Neural cell (in vitro differentiated cells): ENCODE measurements around the gene ATG14. TPM values are rescaled to one million over a fixed set of nuclear protein-coding genes. Genes with fewer than 3 reads are reported as not detected.
"Not testable (repeated sequence)": the region's sequence is repeated elsewhere in the genome, so short reads cannot be mapped to it uniquely, and the experiment has no call there.

Experiments
- H2AFZ ChIP-seq: fragments of 200-600, 300-800 bp; sonication (generic), shearing (Covaris generic); 2 replicates; pipeline ENCODE4 v1.6.0; 2014; ENCODE audit warnings: low read depth, mild to moderate bottlenecking, antibody characterized with exemption, low read length, moderate library complexity
- H3F3A ChIP-seq: fragments of 200-600 bp; shearing (Covaris generic); 2 replicates; pipeline ENCODE4 v1.6.1; 2016; ENCODE audit warnings: mild to moderate bottlenecking, moderate library complexity, mixed read lengths, antibody characterized with exemption, low read length; ENCODE audit not compliant: insufficient read depth, poor library complexity, severe bottlenecking
- H3K27ac ChIP-seq: fragments of 200-600, 300-800 bp; sonication (generic), shearing (Covaris generic); 2 replicates; pipeline ENCODE4 v1.5.1; 2014; ENCODE audit warnings: mild to moderate bottlenecking, low read length, moderate library complexity
- H3K27me3 ChIP-seq: fragments of 300-800, 200-600 bp; sonication (generic), shearing (Covaris generic); 2 replicates; pipeline ENCODE4 v1.6.0; 2014; ENCODE audit warnings: mild to moderate bottlenecking, low read depth, low read length, moderate library complexity; ENCODE audit not compliant: insufficient read depth
- H3K36me3 ChIP-seq: fragments of 300-800, 200-600 bp; sonication (generic), shearing (Covaris generic); 2 replicates; pipeline ENCODE4 v1.5.1; 2014; ENCODE audit warnings: mild to moderate bottlenecking, antibody characterized with exemption, low read length, moderate library complexity; ENCODE audit not compliant: insufficient read depth
- H3K4me2 ChIP-seq: fragments of 300-800, 200-600 bp; sonication (generic), shearing (Covaris generic); 2 replicates; pipeline ENCODE4 v1.6.0; 2014; ENCODE audit warnings: mild to moderate bottlenecking, low read length
- H3K4me3 ChIP-seq: fragments of 300-800, 200-600 bp; sonication (generic), shearing (Covaris generic); 2 replicates; pipeline ENCODE4 v1.5.1; 2014; ENCODE audit warnings: mild to moderate bottlenecking, low read length, moderate library complexity
- H3K79me2 ChIP-seq: fragments of 200-600 bp; shearing (Covaris generic); replicated peaks from 2 replicates; pipeline ENCODE4 v1.6.0; 2014; ENCODE audit warnings: mild to moderate bottlenecking, low read length, moderate library complexity; ENCODE audit not compliant: insufficient read depth
- H3K9ac ChIP-seq: fragments of 300-800, 200-600 bp; sonication (generic), shearing (Covaris generic); 2 replicates; pipeline ENCODE4 v1.6.1; 2016; ENCODE audit warnings: mild to moderate bottlenecking, low read length, mixed read lengths
- H3K9me2 ChIP-seq: fragments of 200-600 bp; shearing (Covaris generic); 2 replicates; pipeline ENCODE4 v1.6.1; 2016; ENCODE audit warnings: mild to moderate bottlenecking, low read length, mixed read lengths; ENCODE audit not compliant: insufficient read depth
- H3K9me3 ChIP-seq: fragments of 200-600, 300-800 bp; sonication (generic), shearing (Covaris generic); 2 replicates; pipeline ENCODE4 v1.6.1; 2016; ENCODE audit warnings: mild to moderate bottlenecking, mixed run types, low read length, moderate library complexity, mixed read lengths
- H4K20me1 ChIP-seq: fragments of 200-600 bp; shearing (Covaris generic); 2 replicates; pipeline ENCODE4 v1.6.1; 2016; ENCODE audit warnings: mild to moderate bottlenecking, mixed run types; ENCODE audit not compliant: insufficient read depth
- CTCF ChIP-seq: fragments of 450-650 bp; IDR thresholded peaks from 2 replicates; pipeline ENCODE4 v1.5.1; 2014; ENCODE audit warnings: antibody characterized with exemption, mild to moderate bottlenecking, moderate library complexity; ENCODE audit not compliant: poor library complexity, severe bottlenecking
- EP300 ChIP-seq: fragments of 450-650 bp; conservative IDR thresholded peaks from 2 replicates; pipeline ENCODE4 v1.6.1; 2014; ENCODE audit warnings: antibody characterized with exemption, mild to moderate bottlenecking, moderate library complexity; ENCODE audit not compliant: poor library complexity, severe bottlenecking
- EZH2 ChIP-seq: fragments of 200-600, 300-800 bp; shearing (Covaris generic), sonication (generic); IDR thresholded peaks from 2 replicates; pipeline ENCODE4 v1.6.1; 2014; ENCODE audit warnings: antibody characterized with exemption, low read length, borderline replicate concordance, mild to moderate bottlenecking; ENCODE audit not compliant: insufficient read depth, poor library complexity, severe bottlenecking
- POLR2AphosphoS5 ChIP-seq: IDR thresholded peaks from 2 replicates; pipeline ENCODE4 v1.6.1; 2012
- REST ChIP-seq: IDR thresholded peaks from 2 replicates; pipeline ENCODE4 v1.6.1; 2012; ENCODE audit warnings: borderline replicate concordance
- TAF1 ChIP-seq: IDR thresholded peaks from 2 replicates; pipeline ENCODE4 v1.6.1; 2012; ENCODE audit warnings: low read depth
- polyA plus RNA-seq: library from polyadenylated mRNA; depleted of rRNA; stranded (reverse); fragments of >200 nt; gene quantifications from 2 replicates; pipeline ENCODE4 v1.2.3, GENCODE V29; 2014

Gene ATG14
- polyA plus RNA-seq, 1 donor from 2014 or later = 28.2 TPM

GRCh38 chr14:55347748-55348147, 63.9 kb downstream of the ATG14 start:
- H3K27ac ChIP-seq = no peak overlapping the region
- H3K4me3 ChIP-seq = no peak overlapping the region
- no peaks in the 10 kb centered on the region for H3K9me3 ChIP-seq
- no peaks in the 10 kb centered on the region for H3K9me2 ChIP-seq
- H3K27me3 ChIP-seq = no peaks in the 10 kb centered on the region
- H2AFZ ChIP-seq = no peak overlapping the region
- no peaks in the 10 kb centered on the region for H3F3A ChIP-seq
- no peaks in the 10 kb centered on the region for H4K20me1 ChIP-seq
- H3K9ac ChIP-seq = no peak overlapping the region
- TF ChIP-seq EP300 (no peak), POLR2AphosphoS5 (no peak), EZH2 (no peak), CTCF (no peak), TAF1 (no peak), REST (no peak)
- no peaks in the 10 kb centered on the region for H3K36me3 ChIP-seq
- peaks cover 9% of the 10 kb centered on the region for H3K79me2 ChIP-seq
- H3K4me2 ChIP-seq = no peak overlapping the region

- Histone ChIP-seq H4K20me1 (no peaks in the 10 kb centered on the region), H3K36me3 (no peaks in the 10 kb centered on the region), H3K9me3 (no peaks in the 10 kb centered on the region), H2AFZ (no peak overlapping the region), H3K27me3 (no peaks in the 10 kb centered on the region), H3K4me3 (no peak overlapping the region), H3K27ac (no peak overlapping the region), H3K79me2 (peaks cover 9% of the 10 kb centered on the region), H3K9me2 (no peaks in the 10 kb centered on the region), H3K9ac (no peak overlapping the region), H3F3A (no peaks in the 10 kb centered on the region), H3K4me2 (no peak overlapping the region)
- TF ChIP-seq POLR2AphosphoS5 = no peak
Observed at GRCh38 chr14:55347040-55347439, 64.6 kb downstream of the ATG14 start.

GRCh38 chr14:55344582-55345163, 67.0 kb downstream of the ATG14 start:
- H3F3A ChIP-seq, H4K20me1 ChIP-seq, H3K9me3 ChIP-seq, H3K9me2 ChIP-seq, H3K9ac ChIP-seq, H3K79me2 ChIP-seq, H3K36me3 ChIP-seq, H3K27ac ChIP-seq, H3K4me3 ChIP-seq, H2AFZ ChIP-seq, H3K4me2 ChIP-seq, H3K27me3 ChIP-seq: not testable (repeated sequence)
